GM10847 (cell line): ENCODE data around the gene SNAPC3.

Experiments used
- POLR2A ChIP-seq: IDR thresholded peaks from 2 replicates; pipeline ENCODE4 v1.6.1; 2011; ENCODE audit not compliant: insufficient read length; ENCODE audit errors: extremely low read depth

The SNAPC3 gene

DNA sequence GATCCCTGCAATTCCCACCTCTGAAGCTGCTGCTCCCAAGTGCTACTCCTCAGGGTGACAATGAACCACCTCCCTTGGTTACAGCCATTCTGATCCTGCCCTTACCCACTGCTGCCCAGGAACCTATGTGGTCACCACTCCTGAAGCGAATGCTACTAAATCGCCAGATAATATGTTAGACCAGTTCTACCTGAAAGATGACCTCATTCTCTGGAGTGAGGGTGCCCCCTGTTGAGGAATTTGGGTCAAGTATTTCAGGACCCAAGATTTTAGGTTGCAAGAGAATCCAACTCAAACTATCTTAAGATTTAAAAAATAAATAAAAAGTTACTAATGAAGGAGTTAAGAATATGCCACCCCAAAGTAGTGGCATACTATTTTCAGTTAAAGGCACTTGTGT is 5.8 kb upstream of the SNAPC3 start:
- TF ChIP-seq POLR2A = no peak

DNA sequence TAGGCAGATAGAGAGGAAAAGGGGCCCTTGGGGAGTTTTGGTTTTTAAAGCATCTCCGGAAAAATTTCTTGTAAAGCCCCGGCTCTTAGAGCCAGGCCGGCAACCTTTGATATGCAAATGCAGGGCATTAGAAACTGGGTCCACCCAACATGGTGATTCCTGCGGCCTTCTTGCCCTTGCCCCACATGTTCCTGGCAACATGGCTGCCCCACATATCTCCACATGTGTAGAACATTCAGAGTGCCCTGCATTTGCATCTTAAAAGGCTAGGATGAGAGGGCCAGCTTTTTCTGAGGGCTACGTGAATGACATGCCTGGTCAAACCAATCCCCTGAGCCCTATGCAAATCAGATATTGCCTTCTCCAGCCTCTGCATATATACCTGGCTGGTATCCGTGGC is 5.0 kb upstream of the SNAPC3 start:
- TF ChIP-seq POLR2A = no peak

DNA sequence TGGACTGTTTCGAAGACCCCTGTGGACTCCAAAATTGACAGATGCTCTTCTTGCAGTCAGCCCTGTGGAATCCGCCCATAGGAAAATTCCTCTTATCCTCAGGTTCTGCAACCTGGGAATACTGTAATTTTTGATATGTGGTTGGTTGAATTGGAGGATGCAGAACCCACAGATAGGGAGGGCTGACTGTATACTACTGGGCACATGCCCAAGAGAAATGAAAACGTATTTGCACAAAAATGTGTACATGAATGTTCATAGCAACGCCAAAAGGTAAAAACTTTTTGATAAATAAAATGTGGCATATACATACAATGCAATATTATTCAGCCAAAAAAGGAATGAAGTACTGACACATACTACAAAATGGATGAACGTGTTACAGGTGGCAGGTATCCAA is 1.9 kb upstream of the SNAPC3 start:
- TF ChIP-seq POLR2A = no peak

DNA sequence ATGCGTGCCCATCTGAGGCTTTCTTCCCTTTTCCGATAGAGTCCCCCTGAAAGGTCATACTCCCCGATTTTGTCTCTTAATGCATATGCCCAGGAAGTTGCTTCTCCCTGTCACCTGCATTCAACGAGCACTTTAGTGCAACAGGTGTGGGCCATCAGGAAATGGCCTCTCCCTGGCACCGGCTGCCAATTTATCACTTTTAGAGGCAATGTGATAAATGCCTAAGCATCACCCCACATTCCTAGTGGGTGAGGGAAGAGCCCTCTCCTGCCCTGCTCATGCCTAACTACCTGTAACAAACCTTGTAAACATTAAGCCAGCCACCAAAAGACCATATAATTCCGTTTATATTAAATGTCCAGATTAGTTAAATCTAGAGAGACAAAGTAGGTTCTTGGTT is 1.1 kb upstream of the SNAPC3 start:
- TF ChIP-seq POLR2A = no peak

DNA sequence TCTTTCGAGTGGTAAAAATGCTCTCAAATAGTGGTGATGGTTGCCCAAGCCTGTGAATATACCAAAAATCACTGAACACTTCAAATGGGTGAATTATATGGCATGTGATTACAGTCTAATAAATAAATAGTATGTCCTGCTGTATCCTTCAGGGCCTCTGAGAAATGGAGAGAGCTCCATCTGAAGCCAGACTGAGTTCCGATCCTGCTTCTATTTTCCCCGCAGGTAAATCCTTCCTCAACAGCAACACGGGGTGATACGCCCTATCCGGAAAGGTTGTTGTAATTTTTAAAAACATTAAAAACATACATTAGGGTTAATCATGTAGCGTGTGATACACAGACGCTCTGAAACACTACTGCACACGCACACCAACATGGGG is 695 bp upstream of the SNAPC3 start:
- TF ChIP-seq POLR2A = no peak

DNA sequence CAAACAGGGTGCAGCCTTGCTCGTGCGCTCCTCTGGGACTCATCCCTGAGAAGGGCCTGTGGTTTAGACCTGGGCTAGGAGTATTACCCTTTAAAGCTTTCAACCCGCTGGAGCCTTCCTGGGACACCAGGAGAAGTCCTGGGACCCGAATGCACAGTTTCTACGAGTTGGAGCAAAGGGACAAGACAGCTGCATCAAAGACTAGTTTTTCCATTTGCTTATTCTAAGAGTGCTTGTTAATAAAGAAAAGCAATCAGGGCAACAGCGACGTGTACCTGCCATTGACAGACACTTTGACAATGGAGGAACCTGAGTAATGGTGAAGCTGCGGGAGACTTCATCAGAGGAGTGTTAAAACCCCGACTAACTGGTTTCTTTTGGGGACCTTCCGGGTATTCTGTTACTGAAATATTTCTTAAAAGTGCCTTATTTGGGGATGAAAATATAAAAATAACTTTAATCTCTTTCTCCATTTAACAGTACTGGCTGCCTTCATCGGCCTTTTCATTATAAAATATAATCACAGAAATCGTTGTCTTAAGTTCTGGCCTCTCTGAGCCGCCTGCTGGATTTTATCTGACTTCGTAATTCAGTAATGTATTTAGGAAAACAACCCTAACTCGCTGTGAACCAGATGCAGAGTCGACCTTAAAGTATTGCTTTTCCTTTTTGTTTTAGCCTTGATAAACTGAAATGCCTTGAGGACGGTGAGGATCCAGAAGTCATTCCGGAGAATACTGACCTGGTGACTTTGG is 732 bp downstream of the SNAPC3 start:
- no peak for TF ChIP-seq POLR2A

DNA sequence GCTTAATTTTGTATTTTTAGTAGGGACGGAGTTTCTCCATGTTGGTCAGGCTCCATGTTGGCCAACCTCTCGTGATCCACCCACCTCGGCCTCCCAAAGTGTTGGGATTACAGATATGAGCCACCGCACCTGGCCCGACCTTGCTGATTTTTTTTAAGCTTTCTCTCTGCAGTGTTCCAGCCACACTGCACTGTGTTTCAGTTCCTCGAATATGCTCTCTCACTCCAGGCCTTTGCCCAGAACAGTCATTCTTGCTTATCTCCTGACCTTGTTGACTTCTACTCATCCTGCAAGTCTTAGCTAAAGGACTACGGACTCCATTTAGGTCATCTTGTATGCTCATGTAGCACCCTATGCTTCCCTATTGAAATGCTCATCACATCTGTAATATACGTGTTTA is 3.3 kb downstream of the SNAPC3 start:
- TF ChIP-seq POLR2A = no peak

DNA sequence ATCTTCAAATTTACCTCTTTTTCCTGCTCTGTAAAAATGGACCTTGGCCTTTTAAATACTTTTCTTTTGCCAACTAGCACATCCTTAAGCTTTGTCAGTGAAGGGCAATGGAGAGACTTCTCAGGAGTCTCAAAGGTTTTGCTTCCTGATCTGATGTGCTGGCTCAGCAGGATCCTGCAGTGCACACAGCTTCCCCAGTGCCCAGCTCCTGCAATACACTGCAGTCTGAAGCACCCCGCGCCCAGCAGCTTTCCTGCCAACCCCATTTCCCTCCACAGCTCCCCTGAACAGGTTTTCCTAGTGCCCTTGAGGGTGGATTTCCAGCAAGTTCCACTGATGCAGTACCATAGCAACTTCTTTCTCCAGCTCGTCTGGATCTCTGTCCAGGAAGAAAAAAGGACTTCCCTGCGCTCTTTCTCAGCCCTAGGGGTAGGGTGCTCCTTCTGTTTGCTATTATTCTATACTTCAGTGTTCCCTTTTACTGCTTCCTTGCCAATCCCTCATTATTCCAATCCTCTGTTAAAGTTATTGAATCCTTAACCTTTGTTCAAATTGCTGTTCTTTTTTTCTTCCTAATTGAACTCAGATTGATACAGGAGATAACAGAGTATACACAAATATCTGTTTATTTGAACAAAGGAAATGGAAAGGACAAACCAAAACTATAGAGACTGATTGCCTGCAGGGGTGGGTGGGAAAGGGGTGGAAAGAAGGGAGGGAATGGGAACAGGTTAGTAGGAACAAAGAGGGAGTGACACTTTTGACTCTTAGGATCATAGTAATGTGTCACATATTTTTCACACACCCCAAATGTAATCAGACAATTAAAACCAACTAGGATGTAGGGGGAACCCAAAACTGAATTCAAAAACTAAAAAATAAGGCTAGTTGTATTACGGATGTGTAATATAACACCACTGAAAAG is 8.5 kb downstream of the SNAPC3 start:
- TF ChIP-seq POLR2A = no peak

DNA sequence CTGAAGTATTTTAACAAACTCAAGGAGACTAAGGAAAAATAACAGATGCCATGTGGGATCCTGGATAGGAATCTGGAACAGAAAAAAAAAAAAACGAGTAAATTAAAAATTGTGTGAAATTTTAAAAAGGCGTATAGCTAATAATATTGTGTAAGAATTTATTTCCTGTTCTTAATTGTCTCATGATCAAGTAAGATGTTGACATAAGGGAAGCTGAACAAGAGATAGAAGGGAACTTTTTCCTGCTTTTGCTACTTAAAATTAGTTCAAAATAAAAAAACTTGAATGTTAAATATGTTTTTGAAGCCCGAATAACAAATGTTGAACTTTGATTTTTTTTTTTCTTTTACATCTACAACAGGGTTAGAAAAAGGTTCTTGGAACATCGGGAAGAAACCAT is 10.5 kb downstream of the SNAPC3 start:
- TF ChIP-seq POLR2A = no peak

DNA sequence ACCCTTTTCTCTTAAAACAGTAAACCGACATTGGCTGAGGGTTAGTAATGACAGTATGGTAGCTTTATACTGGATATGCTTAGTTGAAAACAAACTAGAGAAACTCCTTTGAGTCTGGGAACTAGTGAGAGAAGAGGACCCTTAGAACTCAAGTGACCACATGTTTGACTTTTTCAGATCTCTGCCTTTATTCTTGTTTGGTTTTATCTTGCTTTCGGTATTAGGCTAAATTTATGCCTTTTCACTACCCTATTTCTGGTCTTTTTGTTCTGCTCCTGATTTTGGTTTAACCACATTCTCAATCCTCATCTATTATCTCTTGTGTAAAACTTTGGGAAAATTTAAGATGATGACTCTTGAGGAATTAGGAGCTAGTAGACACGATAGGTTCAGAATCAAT is 11.0 kb downstream of the SNAPC3 start:
- TF ChIP-seq POLR2A = no peak

DNA sequence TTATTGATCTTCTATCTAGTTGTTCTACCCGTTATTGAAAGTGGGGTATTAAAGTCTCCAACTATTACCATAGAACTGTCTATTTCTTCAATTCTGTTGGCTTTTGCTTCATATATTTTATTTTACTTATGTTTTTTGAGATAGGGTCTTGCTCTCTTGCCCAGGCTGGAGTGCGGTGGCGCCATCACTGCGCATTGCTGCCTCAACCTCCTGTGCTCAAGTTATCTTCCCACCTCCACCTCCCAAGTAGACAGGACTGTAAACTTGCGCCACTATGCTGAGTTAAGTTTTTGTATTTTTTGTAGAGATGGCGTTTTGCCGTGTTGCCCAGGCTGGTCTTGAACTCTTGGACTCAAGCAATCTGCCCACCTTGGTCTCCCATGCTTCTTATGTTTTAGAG is 16.2 kb downstream of the SNAPC3 start:
- no peak for TF ChIP-seq POLR2A

DNA sequence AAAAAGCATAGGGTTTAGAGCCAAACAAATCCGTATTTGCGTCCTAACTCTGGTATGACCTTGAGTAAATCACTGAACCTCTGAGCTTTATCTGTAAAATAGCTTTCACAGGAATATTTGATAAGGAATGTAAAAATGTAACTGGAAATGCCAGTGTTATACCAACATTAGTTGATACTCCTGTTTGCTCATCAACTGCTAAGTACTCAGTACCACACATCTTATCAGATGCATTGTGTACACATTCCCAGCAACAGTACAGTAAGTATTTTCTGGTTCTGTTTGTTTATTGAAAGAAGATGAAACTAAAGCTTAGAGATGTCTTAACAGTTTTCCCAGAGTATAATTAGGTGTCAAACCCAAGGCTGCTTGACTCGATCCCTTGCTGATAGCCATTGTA is 21.5 kb downstream of the SNAPC3 start:
- no peak for TF ChIP-seq POLR2A

DNA sequence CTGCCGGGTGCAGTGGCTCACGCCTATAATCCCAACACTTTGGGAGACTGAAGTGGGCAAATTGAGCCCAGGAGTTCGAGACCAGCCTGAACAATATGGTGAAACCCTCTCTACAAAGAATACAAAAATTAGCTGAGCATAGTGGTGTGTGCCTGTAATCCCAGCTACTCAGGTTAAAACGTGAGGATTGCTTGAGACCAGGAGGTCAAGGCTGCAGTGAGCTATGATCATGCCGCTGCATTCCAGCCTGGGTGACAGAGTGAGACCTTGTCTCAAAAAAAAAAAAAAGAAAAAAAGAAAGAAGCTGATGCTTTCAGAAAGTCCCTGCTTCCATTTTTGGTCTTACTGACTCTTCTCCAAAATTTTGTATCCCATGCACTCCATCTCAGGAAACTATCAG is 31.3 kb downstream of the SNAPC3 start:
- TF ChIP-seq POLR2A = no peak

DNA sequence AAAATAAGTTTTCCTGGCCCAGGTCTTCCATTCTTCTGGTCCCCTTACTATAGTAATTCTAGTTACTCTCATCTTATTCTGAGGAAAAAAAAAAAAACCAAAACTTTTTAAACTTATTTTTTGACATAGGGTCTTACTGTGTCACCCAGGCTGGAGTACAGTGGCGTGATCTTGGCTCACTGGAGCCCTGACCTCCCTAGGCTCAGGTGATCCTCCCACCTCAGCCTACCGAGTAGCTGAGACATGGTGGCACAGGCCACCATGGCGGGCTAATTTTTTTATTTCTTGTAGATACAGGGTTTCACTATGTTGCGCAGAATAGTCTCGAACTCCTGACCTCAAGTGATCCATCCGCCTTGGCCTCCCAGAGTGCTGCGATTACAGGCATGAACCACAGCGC is 38.4 kb downstream of the SNAPC3 start:
- no peak for TF ChIP-seq POLR2A

DNA sequence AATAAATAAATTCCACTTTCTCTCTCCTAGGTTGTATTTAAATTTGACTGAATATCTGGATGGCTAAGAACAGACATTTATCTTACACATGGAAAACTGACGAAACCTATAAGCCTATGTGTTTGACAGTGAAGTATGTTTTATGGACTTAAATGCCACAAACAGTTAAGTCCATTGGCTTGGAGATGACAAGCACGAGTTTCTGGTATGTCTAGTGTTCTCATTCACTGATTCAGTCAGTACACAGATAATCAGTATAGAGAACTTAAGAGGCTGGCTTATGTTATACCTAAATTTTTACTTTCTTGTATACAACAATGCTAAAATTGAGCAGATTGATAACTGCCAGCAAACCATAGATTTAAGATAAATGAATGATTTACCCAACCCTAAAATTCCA is 38.9 kb downstream of the SNAPC3 start:
- no peak for TF ChIP-seq POLR2A

DNA sequence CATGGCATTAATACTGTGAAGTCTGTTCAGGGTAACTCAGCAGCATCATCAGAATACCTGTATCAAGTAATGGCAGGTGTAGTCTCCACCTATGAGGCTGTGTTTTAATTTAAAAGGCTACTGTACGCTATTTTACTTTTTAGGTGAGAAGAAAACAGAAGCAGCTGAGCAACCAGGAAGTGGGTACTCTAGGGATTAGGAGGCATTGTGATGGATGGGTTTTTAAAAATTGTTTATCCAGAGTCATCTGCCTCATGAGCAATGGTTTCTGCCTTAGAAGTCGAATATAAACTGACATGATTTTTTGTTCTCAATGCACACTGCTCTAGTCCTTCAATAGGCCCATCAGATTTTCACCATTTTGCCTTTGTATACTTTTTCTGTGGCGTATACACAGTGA is 45.5 kb downstream of the SNAPC3 start:
- TF ChIP-seq POLR2A = no peak
